Measurements from ENCODE around the gene WRAP73.

DNA sequence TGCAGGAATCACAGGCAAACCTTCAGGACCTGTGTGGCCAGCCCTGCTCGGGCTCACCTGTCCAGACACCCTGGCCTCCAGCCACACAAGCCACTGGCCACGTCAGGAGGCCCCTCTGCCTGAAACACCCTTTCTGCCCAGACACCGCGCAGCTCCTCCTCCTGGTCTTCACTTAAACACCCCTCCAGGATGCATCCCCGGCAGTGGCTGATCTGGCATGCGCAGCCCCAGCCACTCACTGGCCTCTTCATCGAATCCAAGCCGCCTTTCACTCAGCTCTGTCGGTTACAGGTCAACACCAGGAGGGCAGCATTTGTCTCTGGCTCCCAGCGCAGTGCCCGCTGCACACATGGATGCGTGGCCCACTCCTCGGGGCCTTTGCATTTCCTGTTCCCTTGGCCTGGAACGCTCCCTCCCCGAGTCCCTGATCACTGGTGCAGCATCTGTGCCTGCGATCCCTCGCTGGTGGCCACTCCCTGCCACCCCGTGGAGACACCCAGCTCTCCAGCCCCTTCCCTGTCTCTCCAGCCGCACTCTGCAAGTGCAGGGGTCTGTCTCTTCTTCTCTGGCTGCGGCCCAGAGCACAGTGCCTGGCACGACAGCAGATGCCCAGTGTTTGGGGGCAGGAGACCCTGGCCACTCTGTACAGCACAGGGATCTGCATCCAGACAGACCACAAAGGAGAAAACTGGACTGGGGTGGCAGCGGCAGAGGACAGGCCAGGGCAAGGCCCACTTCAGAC, 15.7 kb downstream of the WRAP73 start:
- TF ChIP-seq RAD21 (IDR thresholded peaks at IDR 0.05; ENCODE audit: low read depth) (no peak), EP300 (IDR thresholded peaks at IDR 0.05; ENCODE audit: borderline replicate concordance) (no peak), NFIC (IDR thresholded peaks at IDR 0.05) (no peak), CREB1 (IDR thresholded peaks at IDR 0.05; ENCODE audit: low read depth) (no peak), FOXM1 (IDR thresholded peaks at IDR 0.05; ENCODE audit: borderline replicate concordance, low read depth) (no peak), YY1 (IDR thresholded peaks at IDR 0.05; ENCODE audit: low read depth) (no peak), TAF1 (IDR thresholded peaks at IDR 0.05; ENCODE audit: low read depth) (no peak), TEAD4 (IDR thresholded peaks at IDR 0.05) (no peak)
- TF ChIP-seq, protein P1, sequence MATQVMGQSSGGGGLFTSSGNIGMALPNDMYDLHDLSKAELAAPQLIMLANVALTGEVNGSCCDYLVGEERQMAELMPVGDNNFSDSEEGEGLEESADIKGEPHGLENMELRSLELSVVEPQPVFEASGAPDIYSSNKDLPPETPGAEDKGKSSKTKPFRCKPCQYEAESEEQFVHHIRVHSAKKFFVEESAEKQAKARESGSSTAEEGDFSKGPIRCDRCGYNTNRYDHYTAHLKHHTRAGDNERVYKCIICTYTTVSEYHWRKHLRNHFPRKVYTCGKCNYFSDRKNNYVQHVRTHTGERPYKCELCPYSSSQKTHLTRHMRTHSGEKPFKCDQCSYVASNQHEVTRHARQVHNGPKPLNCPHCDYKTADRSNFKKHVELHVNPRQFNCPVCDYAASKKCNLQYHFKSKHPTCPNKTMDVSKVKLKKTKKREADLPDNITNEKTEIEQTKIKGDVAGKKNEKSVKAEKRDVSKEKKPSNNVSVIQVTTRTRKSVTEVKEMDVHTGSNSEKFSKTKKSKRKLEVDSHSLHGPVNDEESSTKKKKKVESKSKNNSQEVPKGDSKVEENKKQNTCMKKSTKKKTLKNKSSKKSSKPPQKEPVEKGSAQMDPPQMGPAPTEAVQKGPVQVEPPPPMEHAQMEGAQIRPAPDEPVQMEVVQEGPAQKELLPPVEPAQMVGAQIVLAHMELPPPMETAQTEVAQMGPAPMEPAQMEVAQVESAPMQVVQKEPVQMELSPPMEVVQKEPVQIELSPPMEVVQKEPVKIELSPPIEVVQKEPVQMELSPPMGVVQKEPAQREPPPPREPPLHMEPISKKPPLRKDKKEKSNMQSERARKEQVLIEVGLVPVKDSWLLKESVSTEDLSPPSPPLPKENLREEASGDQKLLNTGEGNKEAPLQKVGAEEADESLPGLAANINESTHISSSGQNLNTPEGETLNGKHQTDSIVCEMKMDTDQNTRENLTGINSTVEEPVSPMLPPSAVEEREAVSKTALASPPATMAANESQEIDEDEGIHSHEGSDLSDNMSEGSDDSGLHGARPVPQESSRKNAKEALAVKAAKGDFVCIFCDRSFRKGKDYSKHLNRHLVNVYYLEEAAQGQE (IDR thresholded peaks at IDR 0.05; ENCODE audit: low read depth): no peak
- TF ChIP-seq, protein P2, sequence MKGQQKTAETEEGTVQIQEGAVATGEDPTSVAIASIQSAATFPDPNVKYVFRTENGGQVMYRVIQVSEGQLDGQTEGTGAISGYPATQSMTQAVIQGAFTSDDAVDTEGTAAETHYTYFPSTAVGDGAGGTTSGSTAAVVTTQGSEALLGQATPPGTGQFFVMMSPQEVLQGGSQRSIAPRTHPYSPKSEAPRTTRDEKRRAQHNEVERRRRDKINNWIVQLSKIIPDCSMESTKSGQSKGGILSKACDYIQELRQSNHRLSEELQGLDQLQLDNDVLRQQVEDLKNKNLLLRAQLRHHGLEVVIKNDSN (IDR thresholded peaks at IDR 0.05): no peak
- TF ChIP-seq, protein P3, sequence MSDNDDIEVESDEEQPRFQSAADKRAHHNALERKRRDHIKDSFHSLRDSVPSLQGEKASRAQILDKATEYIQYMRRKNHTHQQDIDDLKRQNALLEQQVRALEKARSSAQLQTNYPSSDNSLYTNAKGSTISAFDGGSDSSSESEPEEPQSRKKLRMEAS (IDR thresholded peaks at IDR 0.05): no peak

Measured in Ishikawa (cell line).